ENCODE data around the gene ADCY9. TPM values are rescaled to one million over a fixed set of nuclear protein-coding genes. Genes with fewer than 3 reads are reported as not detected.
"Not testable (repeated sequence)": the region's sequence is repeated elsewhere in the genome, so short reads cannot be mapped to it uniquely, and the experiment has no call there.

The ADCY9 gene
- total RNA-seq, 2 experiments from 2014 or later, result 3.8 to 4.9 TPM

GRCh38 chr16:3951861-3952736, 164.1 kb downstream of the ADCY9 start:
- peaks cover 29% of the 10 kb centered on the region for H3K27me3 Mint-ChIP-seq
- H3K4me3 Mint-ChIP-seq, result no peak overlapping the region
- DNase-seq, result no peak
- ChIA-PET CTCF (interaction anchor here (1.0 kb wide), 1 partner anchor 13 kb away, joined by 6 read pairs; no protein-coding TSS in a partner anchor), POLR2A (no interaction called here)
- H3K36me3 Mint-ChIP-seq, result no peaks in the 10 kb centered on the region
- H3K27ac Mint-ChIP-seq, result no peak overlapping the region
- no peaks in the 10 kb centered on the region for H3K9me3 Mint-ChIP-seq
- intact Hi-C loops (cut with micrococcal nuclease), result no loop called here
- no peaks in the 10 kb centered on the region for H3K4me1 Mint-ChIP-seq (ENCODE audit: low read depth)

GRCh38 chr16:3951380-3951779, 164.9 kb downstream of the ADCY9 start:
- H3K36me3 Mint-ChIP-seq; H3K4me1 Mint-ChIP-seq (ENCODE audit: low read depth); CTCF ChIA-PET; H3K4me3 Mint-ChIP-seq; H3K9me3 Mint-ChIP-seq; H3K27ac Mint-ChIP-seq; POLR2A ChIA-PET; DNase-seq; intact Hi-C loops (cut with micrococcal nuclease): not testable (repeated sequence)
- H3K27me3 Mint-ChIP-seq, result peaks cover 24% of the 10 kb centered on the region

- intact Hi-C loops (cut with micrococcal nuclease), result no loop called here
- Mint-ChIP-seq H3K36me3 (no peaks in the 10 kb centered on the region), H3K9me3 (no peaks in the 10 kb centered on the region), H3K27me3 (peaks cover 20% of the 10 kb centered on the region), H3K4me3 (no peak overlapping the region), H3K27ac (no peak overlapping the region), H3K4me1 (ENCODE audit: low read depth) (no peaks in the 10 kb centered on the region)
- ChIA-PET POLR2A (no interaction called here), CTCF (no interaction called here)
- no peak for DNase-seq
Measured at GRCh38 chr16:3950343-3951193, 165.7 kb downstream of the ADCY9 start.

GRCh38 chr16:3949946-3950342, 166.3 kb downstream of the ADCY9 start:
- no peaks in the 10 kb centered on the region for H3K4me1 Mint-ChIP-seq (ENCODE audit: low read depth)
- no peaks in the 10 kb centered on the region for H3K36me3 Mint-ChIP-seq
- peaks cover 17% of the 10 kb centered on the region for H3K27me3 Mint-ChIP-seq
- no peak overlapping the region for H3K27ac Mint-ChIP-seq
- no peaks in the 10 kb centered on the region for H3K9me3 Mint-ChIP-seq
- ChIA-PET POLR2A (no interaction called here), CTCF (no interaction called here)
- intact Hi-C loops (cut with micrococcal nuclease), result no loop called here
- no peak overlapping the region for H3K4me3 Mint-ChIP-seq
- DNase-seq, result no peak

GRCh38 chr16:3949287-3949686, 167.0 kb downstream of the ADCY9 start:
- Mint-ChIP-seq H3K27ac (no peak overlapping the region), H3K36me3 (no peaks in the 10 kb centered on the region), H3K4me3 (no peak overlapping the region), H3K9me3 (no peaks in the 10 kb centered on the region), H3K27me3 (peaks cover 10% of the 10 kb centered on the region), H3K4me1 (ENCODE audit: low read depth) (no peaks in the 10 kb centered on the region)
- POLR2A ChIA-PET, result no interaction called here
- CTCF ChIA-PET, result no interaction called here
- no peak for DNase-seq
- intact Hi-C loops (cut with micrococcal nuclease), result no loop called here

GRCh38 chr16:3948378-3948995, 167.8 kb downstream of the ADCY9 start:
- ChIA-PET CTCF (no interaction called here), POLR2A (no interaction called here)
- H3K4me3 Mint-ChIP-seq, result no peak overlapping the region
- H3K27ac Mint-ChIP-seq, result no peak overlapping the region
- no peaks in the 10 kb centered on the region for H3K9me3 Mint-ChIP-seq
- no peaks in the 10 kb centered on the region for H3K4me1 Mint-ChIP-seq (ENCODE audit: low read depth)
- peaks cover 8% of the 10 kb centered on the region for H3K27me3 Mint-ChIP-seq
- no peaks in the 10 kb centered on the region for H3K36me3 Mint-ChIP-seq
- intact Hi-C loops (cut with micrococcal nuclease), result no loop called here
- no peak for DNase-seq

GRCh38 chr16:3946604-3947180, 169.6 kb downstream of the ADCY9 start:
- POLR2A ChIA-PET, result no interaction called here
- H3K4me1 Mint-ChIP-seq (ENCODE audit: low read depth), result no peaks in the 10 kb centered on the region
- intact Hi-C loops (cut with micrococcal nuclease), result no loop called here
- no peak for DNase-seq
- CTCF ChIA-PET, result no interaction called here
- H3K36me3 Mint-ChIP-seq, result no peaks in the 10 kb centered on the region
- H3K9me3 Mint-ChIP-seq, result peaks cover 2% of the 10 kb centered on the region
- no peak overlapping the region for H3K4me3 Mint-ChIP-seq
- no peak overlapping the region for H3K27ac Mint-ChIP-seq
- H3K27me3 Mint-ChIP-seq, result peaks cover 7% of the 10 kb centered on the region

GRCh38 chr16:3945751-3946603, 170.3 kb downstream of the ADCY9 start:
- H3K4me3 Mint-ChIP-seq, result no peak overlapping the region
- H3K27ac Mint-ChIP-seq, result no peak overlapping the region
- no peak for DNase-seq
- no peaks in the 10 kb centered on the region for H3K36me3 Mint-ChIP-seq
- ChIA-PET CTCF (interaction anchor here (1.5 kb wide), 1 partner anchor 308 kb away, joined by 3 read pairs; no protein-coding TSS in a partner anchor), POLR2A (no interaction called here)
- intact Hi-C loops (cut with micrococcal nuclease), result no loop called here
- no peaks in the 10 kb centered on the region for H3K4me1 Mint-ChIP-seq (ENCODE audit: low read depth)
- H3K27me3 Mint-ChIP-seq, result peaks cover 5% of the 10 kb centered on the region
- H3K9me3 Mint-ChIP-seq, result peaks cover 2% of the 10 kb centered on the region

- H3K9me3 Mint-ChIP-seq; POLR2A ChIA-PET; H3K4me1 Mint-ChIP-seq (ENCODE audit: low read depth); DNase-seq; H3K4me3 Mint-ChIP-seq; intact Hi-C loops (cut with micrococcal nuclease); H3K27me3 Mint-ChIP-seq; H3K36me3 Mint-ChIP-seq; H3K27ac Mint-ChIP-seq: not testable (repeated sequence)
- CTCF ChIA-PET, result interaction anchor here (1.5 kb wide), 1 partner anchor 310 kb away, joined by 3 read pairs; no protein-coding TSS in a partner anchor
Measured at GRCh38 chr16:3944457-3944856, 171.8 kb downstream of the ADCY9 start.

GRCh38 chr16:3942146-3942545, 174.1 kb downstream of the ADCY9 start:
- H3K4me1 Mint-ChIP-seq (ENCODE audit: low read depth); DNase-seq; intact Hi-C loops (cut with micrococcal nuclease); H3K27me3 Mint-ChIP-seq; H3K9me3 Mint-ChIP-seq; POLR2A ChIA-PET; H3K4me3 Mint-ChIP-seq; CTCF ChIA-PET; H3K36me3 Mint-ChIP-seq: not testable (repeated sequence)
- peak overlapping the region; percentile 28 for H3K27ac Mint-ChIP-seq

- Mint-ChIP-seq H3K4me1 (ENCODE audit: low read depth) (peaks cover 3% of the 10 kb centered on the region), H3K9me3 (peaks cover 2% of the 10 kb centered on the region)
Measured at GRCh38 chr16:3938843-3939624, 177.2 kb downstream of the ADCY9 start.

More at GRCh38 chr16:3938843-3939624, 177.2 kb downstream of the ADCY9 start:
- intact Hi-C loops (cut with micrococcal nuclease), result loop anchor here (2.0 kb wide), 1 partner anchor 314 kb away; no protein-coding TSS in a partner anchor
- Mint-ChIP-seq H3K36me3 (no peaks in the 10 kb centered on the region), H3K27ac (no peak overlapping the region), H3K4me3 (no peak overlapping the region), H3K27me3 (peaks cover 1% of the 10 kb centered on the region)
- CTCF ChIA-PET, result interaction anchor here (0.6 to 5.4 kb wide), 21 partner anchors 10 to 394 kb away, joined by 3 to 43 read pairs (median 4); no protein-coding TSS in a partner anchor
- peak; percentile 66 for DNase-seq
- POLR2A ChIA-PET, result interaction anchor here (1.0 kb wide), 1 partner anchor 332 kb away, joined by 3 read pairs; no protein-coding TSS in a partner anchor

All from activated CD4-positive, alpha-beta memory T cell treated with anti-CD3 and anti-CD28 coated beads for 36 hours (primary cell).